Activated T-helper 1 cell treated with anti-CD3 and anti-CD28 coated beads, Interleukin-12 subunit alpha, Interleukin-12 subunit beta, Interleukin-2, Interleukin-4 antibody, amounts not matched to agents 30 ng/mL and 10 ng/mL and 1 ng/mL, durations not matched to agents 14 hours and 24 hours and 36 hours (primary cell): Measurements from ENCODE around the gene ZNRF3. TPM values are rescaled to one million over a fixed set of nuclear protein-coding genes. Genes with fewer than 3 reads are reported as not detected.

Source experiments
- DNase-seq: peaks from one replicate; pipeline ENCODE4 v3.0.0; 2021; ENCODE audit warnings: low spot score
- H3K27ac Mint-ChIP-seq: one replicate; pipeline ENCODE4 v1.8.0; 2021; ENCODE audit warnings: mild to moderate bottlenecking, mixed read lengths
- H3K27me3 Mint-ChIP-seq: one replicate; pipeline ENCODE4 v1.8.0; 2022; ENCODE audit warnings: mild to moderate bottlenecking, moderate library complexity, mixed read lengths; ENCODE audit not compliant: insufficient read depth
- H3K36me3 Mint-ChIP-seq: one replicate; pipeline ENCODE4 v1.8.0; 2021; ENCODE audit warnings: low read depth, mixed read lengths
- H3K4me1 Mint-ChIP-seq: one replicate; pipeline ENCODE4 v1.8.0; 2021; ENCODE audit warnings: low read depth, mixed read lengths
- H3K4me3 Mint-ChIP-seq: one replicate; pipeline ENCODE4 v1.8.0; 2021; ENCODE audit warnings: mild to moderate bottlenecking, moderate library complexity, mixed read lengths
- H3K9me3 Mint-ChIP-seq: one replicate; pipeline ENCODE4 v1.8.0; 2021; ENCODE audit warnings: mixed read lengths
- intact Hi-C: fragments of 100-400 bp; cut with micrococcal nuclease; formaldehyde crosslinking; loops from one replicate; pipeline ENCODE4 v1.15.1; 2024
- total RNA-seq: library from RNA; stranded (reverse); gene quantifications from 2 replicates; pipeline ENCODE4 v1.2.3, GENCODE V29; 2022

Gene ZNRF3
- total RNA-seq, 1 donor from 2014 or later: 2.1 TPM

GRCh38 chr22:29041408-29041807 is 158.0 kb downstream of the ZNRF3 start:
- Mint-ChIP-seq H3K4me3 (no peak overlapping the region), H3K36me3 (no peaks in the 10 kb centered on the region), H3K27ac (no peak overlapping the region), H3K4me1 (no peaks in the 10 kb centered on the region), H3K9me3 (no peaks in the 10 kb centered on the region), H3K27me3 (peaks cover 12% of the 10 kb centered on the region)
- DNase-seq: no peak
- intact Hi-C loops: no loop called here

GRCh38 chr22:29043906-29044575 is 160.7 kb downstream of the ZNRF3 start:
- Mint-ChIP-seq H3K9me3 (no peaks in the 10 kb centered on the region), H3K27me3 (peaks cover 7% of the 10 kb centered on the region), H3K27ac (no peak overlapping the region), H3K36me3 (no peaks in the 10 kb centered on the region), H3K4me1 (no peaks in the 10 kb centered on the region), H3K4me3 (no peak overlapping the region)
- no peak for DNase-seq
- intact Hi-C loops: no loop called here

- H3K36me3 Mint-ChIP-seq: no peaks in the 10 kb centered on the region
- intact Hi-C loops: no loop called here
- no peak overlapping the region for H3K4me3 Mint-ChIP-seq
- H3K27ac Mint-ChIP-seq: no peak overlapping the region
- DNase-seq: no peak
- H3K4me1 Mint-ChIP-seq: no peaks in the 10 kb centered on the region
- no peaks in the 10 kb centered on the region for H3K9me3 Mint-ChIP-seq
- H3K27me3 Mint-ChIP-seq: peaks cover 2% of the 10 kb centered on the region
These were observed 161.3 kb downstream of the ZNRF3 start for GRCh38 chr22:29044657-29045176.

- no peak overlapping the region for H3K4me3 Mint-ChIP-seq
- no peaks in the 10 kb centered on the region for H3K4me1 Mint-ChIP-seq
These were observed 165.7 kb downstream of the ZNRF3 start for GRCh38 chr22:29048822-29049654.

GRCh38 chr22:29049655-29050263 is 166.4 kb downstream of the ZNRF3 start:
- intact Hi-C loops: no loop called here
- Mint-ChIP-seq H3K27ac (no peak overlapping the region), H3K4me3 (no peak overlapping the region), H3K36me3 (no peaks in the 10 kb centered on the region), H3K9me3 (no peaks in the 10 kb centered on the region), H3K27me3 (peaks cover 5% of the 10 kb centered on the region), H3K4me1 (no peaks in the 10 kb centered on the region)
- DNase-seq: no peak

More at GRCh38 chr22:29048822-29049654, 165.7 kb downstream of the ZNRF3 start:
- Mint-ChIP-seq H3K27me3 (peaks cover 2% of the 10 kb centered on the region), H3K9me3 (no peaks in the 10 kb centered on the region), H3K36me3 (no peaks in the 10 kb centered on the region), H3K27ac (no peak overlapping the region)
- DNase-seq: no peak
- intact Hi-C loops: no loop called here

GRCh38 chr22:29050457-29050856 is 167.1 kb downstream of the ZNRF3 start:
- H3K4me3 Mint-ChIP-seq: no peak overlapping the region
- no peaks in the 10 kb centered on the region for H3K9me3 Mint-ChIP-seq
- no peak overlapping the region for H3K27ac Mint-ChIP-seq
- H3K27me3 Mint-ChIP-seq: peaks cover 6% of the 10 kb centered on the region
- H3K36me3 Mint-ChIP-seq: no peaks in the 10 kb centered on the region
- H3K4me1 Mint-ChIP-seq: no peaks in the 10 kb centered on the region
- intact Hi-C loops: no loop called here
- DNase-seq: no peak

- peaks cover 13% of the 10 kb centered on the region for H3K27me3 Mint-ChIP-seq
- DNase-seq: no peak
- H3K4me1 Mint-ChIP-seq: no peaks in the 10 kb centered on the region
- no peak overlapping the region for H3K4me3 Mint-ChIP-seq
- H3K27ac Mint-ChIP-seq: no peak overlapping the region
- intact Hi-C loops: no loop called here
- no peaks in the 10 kb centered on the region for H3K36me3 Mint-ChIP-seq
- no peaks in the 10 kb centered on the region for H3K9me3 Mint-ChIP-seq
These were observed 169.8 kb downstream of the ZNRF3 start for GRCh38 chr22:29053048-29053702.

- Mint-ChIP-seq H3K36me3 (no peaks in the 10 kb centered on the region), H3K27ac (no peak overlapping the region), H3K27me3 (peaks cover 21% of the 10 kb centered on the region), H3K4me3 (no peak overlapping the region), H3K9me3 (no peaks in the 10 kb centered on the region), H3K4me1 (no peaks in the 10 kb centered on the region)
- no peak for DNase-seq
- intact Hi-C loops: no loop called here
These were observed 170.9 kb downstream of the ZNRF3 start for GRCh38 chr22:29054251-29054767.

- H3K27me3 Mint-ChIP-seq: peaks cover 23% of the 10 kb centered on the region
- no peak for DNase-seq
- no peak overlapping the region for H3K4me3 Mint-ChIP-seq
- no peak overlapping the region for H3K27ac Mint-ChIP-seq
- H3K9me3 Mint-ChIP-seq: no peaks in the 10 kb centered on the region
- no peaks in the 10 kb centered on the region for H3K4me1 Mint-ChIP-seq
- H3K36me3 Mint-ChIP-seq: no peaks in the 10 kb centered on the region
- intact Hi-C loops: no loop called here
These were observed 171.9 kb downstream of the ZNRF3 start for GRCh38 chr22:29055192-29055830.

GRCh38 chr22:29056472-29056871 is 173.1 kb downstream of the ZNRF3 start:
- Mint-ChIP-seq H3K36me3 (no peaks in the 10 kb centered on the region), H3K4me1 (no peaks in the 10 kb centered on the region), H3K4me3 (no peak overlapping the region), H3K9me3 (no peaks in the 10 kb centered on the region), H3K27ac (no peak overlapping the region), H3K27me3 (peaks cover 35% of the 10 kb centered on the region)
- DNase-seq: no peak
- intact Hi-C loops: no loop called here

GRCh38 chr22:29060251-29060869 is 177.0 kb downstream of the ZNRF3 start:
- Mint-ChIP-seq H3K9me3 (no peaks in the 10 kb centered on the region), H3K4me3 (no peak overlapping the region)
- intact Hi-C loops: no loop called here

GRCh38 chr22:29060931-29061330 is 177.6 kb downstream of the ZNRF3 start:
- H3K9me3 Mint-ChIP-seq: no peaks in the 10 kb centered on the region
- H3K36me3 Mint-ChIP-seq: no peaks in the 10 kb centered on the region
- intact Hi-C loops: no loop called here
- peaks cover 46% of the 10 kb centered on the region for H3K27me3 Mint-ChIP-seq
- no peak overlapping the region for H3K4me3 Mint-ChIP-seq
- no peaks in the 10 kb centered on the region for H3K4me1 Mint-ChIP-seq
- DNase-seq: no peak
- no peak overlapping the region for H3K27ac Mint-ChIP-seq

More at GRCh38 chr22:29060251-29060869, 177.0 kb downstream of the ZNRF3 start:
- Mint-ChIP-seq H3K4me1 (no peaks in the 10 kb centered on the region), H3K27ac (no peak overlapping the region), H3K36me3 (no peaks in the 10 kb centered on the region), H3K27me3 (peaks cover 43% of the 10 kb centered on the region)
- no peak for DNase-seq
